IMR-90 (cell line): ENCODE results near the gene RBMS3. TPM values are rescaled to one million over a fixed set of nuclear protein-coding genes. Genes with fewer than 3 reads are reported as not detected.

ENCODE experiments used
- ATAC-seq: fragments of 200-7000 bp; cut with Tn5 transposase; 2 replicates; pipeline ENCODE4 v1.9.1; 2020; ENCODE audit warnings: low read depth, mild to moderate bottlenecking, moderate library complexity
- BruUV-seq: library from RNA; stranded (reverse); fragments of 400-500 nt; replicated peaks from 2 replicates; lab custom pipeline; 2021; lab: Mats Ljungman, UMichigan
- CTCF ChIA-PET: fragments of 300-600 bp; formaldehyde crosslinking; extraction: SDS; loops from one replicate; lab custom pipeline; 2021; ENCODE audit warnings: antibody characterized with exemption; lab: Yijun Ruan, JAX
- POLR2A ChIA-PET: fragments of 300-600 bp; sonication (Branson Sonifier 250); formaldehyde crosslinking; loops from one replicate; lab custom pipeline; 2022; ENCODE audit warnings: antibody characterized with exemption; ENCODE audit not compliant: unreplicated experiment; lab: Charles Lee
- DNase-seq: peaks from one replicate; pipeline ENCODE4 v3.0.0; 2013
- H2AFZ ChIP-seq: replicated peaks from 2 replicates; pipeline ENCODE3; 2013; ENCODE audit warnings: low read length, mild to moderate bottlenecking; ENCODE audit not compliant: poor library complexity
- H2AK5ac ChIP-seq: 2 replicates; pipeline ENCODE4 v1.6.1; 2013; ENCODE audit warnings: low read depth, low read length, inconsistent platforms
- H2AK9ac ChIP-seq: replicated peaks from 2 replicates; pipeline ENCODE3; 2013; ENCODE audit warnings: mild to moderate bottlenecking, low read depth, low read length, moderate library complexity; ENCODE audit not compliant: poor library complexity
- H2BK120ac ChIP-seq: 2 replicates; pipeline ENCODE4 v1.6.1; 2013; ENCODE audit warnings: low read depth, low read length, inconsistent platforms
- H2BK15ac ChIP-seq: 3 replicates; pipeline ENCODE4 v1.6.1; 2013; ENCODE audit warnings: low read depth, low read length, inconsistent platforms
- H2BK20ac ChIP-seq: 2 replicates; pipeline ENCODE4 v1.6.1; 2013; ENCODE audit warnings: low read depth, mild to moderate bottlenecking, inconsistent platforms, low read length, moderate library complexity
- H2BK5ac ChIP-seq: 2 replicates; pipeline ENCODE4 v1.6.1; 2013; ENCODE audit warnings: mild to moderate bottlenecking, low read depth, low read length, inconsistent platforms; ENCODE audit not compliant: poor library complexity, severe bottlenecking
- H3K14ac ChIP-seq: replicated peaks from 2 replicates; pipeline ENCODE4 v1.6.1; 2013; ENCODE audit warnings: low read depth, low read length, inconsistent platforms
- H3K18ac ChIP-seq: 2 replicates; pipeline ENCODE4 v1.6.1; 2013; ENCODE audit warnings: low read depth, low read length, control low read depth
- H3K23ac ChIP-seq: 2 replicates; pipeline ENCODE4 v1.6.1; 2013; ENCODE audit warnings: low read depth, low read length, inconsistent platforms
- H3K27ac ChIP-seq: 2 replicates; pipeline ENCODE4 v1.5.1; 2013; ENCODE audit warnings: mild to moderate bottlenecking, control low read depth, low read length; ENCODE audit not compliant: insufficient read depth
- H3K27me3 ChIP-seq: 2 replicates; pipeline ENCODE4 v1.6.1; 2013; ENCODE audit warnings: low read length; ENCODE audit not compliant: control insufficient read depth, insufficient read depth
- H3K36me3 ChIP-seq: 2 replicates; pipeline ENCODE4 v1.6.1; 2013; ENCODE audit warnings: low read length, mixed read lengths; ENCODE audit not compliant: control insufficient read depth, insufficient read depth
- H3K4ac ChIP-seq: 2 replicates; pipeline ENCODE4 v1.6.1; 2013; ENCODE audit warnings: low read depth, low read length, inconsistent platforms
- H3K4me1 ChIP-seq: 2 replicates; pipeline ENCODE4 v1.6.1; 2013; ENCODE audit warnings: low read length, mixed read lengths; ENCODE audit not compliant: control insufficient read depth, insufficient read depth
- H3K4me2 ChIP-seq: 2 replicates; pipeline ENCODE4 v1.6.1; 2013; ENCODE audit warnings: low read depth, mild to moderate bottlenecking, control low read depth, low read length, moderate library complexity
- H3K4me3 ChIP-seq: 2 replicates; pipeline ENCODE4 v1.5.1; 2013; ENCODE audit warnings: low read depth, mild to moderate bottlenecking, control low read depth, low read length, moderate library complexity; ENCODE audit not compliant: insufficient read depth
- H3K56ac ChIP-seq: 2 replicates; pipeline ENCODE4 v1.6.1; 2013; ENCODE audit warnings: low read length, inconsistent platforms; ENCODE audit not compliant: insufficient read depth; ENCODE audit errors: extremely low read depth
- H3K79me1 ChIP-seq, 2 experiments: 2 replicates each; pipeline ENCODE4 v1.6.1; 2013; ENCODE audit warnings: low read length in 2 of 2, inconsistent platforms in 1 of 2, low read depth in 1 of 2
- H3K9ac ChIP-seq: 2 replicates; pipeline ENCODE4 v1.6.1; 2013; ENCODE audit warnings: low read depth, low read length, control low read depth
- H3K9me1 ChIP-seq: 2 replicates; pipeline ENCODE4 v1.6.1; 2013; ENCODE audit warnings: low read length, inconsistent platforms; ENCODE audit not compliant: insufficient read depth
- H3K9me3 ChIP-seq: 2 replicates; pipeline ENCODE4 v1.6.1; 2013; ENCODE audit warnings: low read length; ENCODE audit not compliant: control insufficient read depth, insufficient read depth
- H4K20me1 ChIP-seq: 2 replicates; pipeline ENCODE4 v1.6.1; 2013; ENCODE audit warnings: low read length, inconsistent platforms; ENCODE audit not compliant: insufficient read depth
- H4K5ac ChIP-seq: 2 replicates; pipeline ENCODE4 v1.6.1; 2013; ENCODE audit warnings: mild to moderate bottlenecking, low read depth, low read length, control low read depth
- H4K8ac ChIP-seq, 2 experiments: 2 replicates each; pipeline ENCODE4 v1.6.1; 2013; ENCODE audit warnings: low read depth in 2 of 2, low read length in 2 of 2, control low read depth in 1 of 2, inconsistent platforms in 1 of 2
- H4K91ac ChIP-seq: 2 replicates; pipeline ENCODE4 v1.6.1; 2013; ENCODE audit warnings: low read depth, low read length, inconsistent platforms; ENCODE audit not compliant: insufficient read depth
- CEBPB ChIP-seq: IDR thresholded peaks from 2 replicates; pipeline ENCODE4 v1.6.1; 2012; ENCODE audit warnings: low read depth, low read length, improper control_type of control experiment
- MAFK ChIP-seq: IDR thresholded peaks from 2 replicates; pipeline ENCODE4 v1.6.1; 2012; ENCODE audit warnings: low read depth, low read length, improper control_type of control experiment
- MAZ ChIP-seq: IDR thresholded peaks from 2 replicates; pipeline ENCODE4 v1.6.1; 2012; ENCODE audit warnings: low read depth, mild to moderate bottlenecking, low read length, improper control_type of control experiment, moderate library complexity, borderline replicate concordance
- SMC3 ChIP-seq: fragments of 150-350 bp; IDR thresholded peaks from 2 replicates; pipeline ENCODE4 v1.6.1; 2016; ENCODE audit warnings: low read depth, mild to moderate bottlenecking, antibody characterized with exemption, low read length, moderate library complexity
- WGBS, 2 experiments: methylation state at CpG; one replicate each; pipeline versions ENCODE4 v1.1.5 to v1.1.7; 2013; ENCODE audit warnings: missing lambda C conversion rate in 2 of 2; ENCODE audit not compliant: insufficient read length in 1 of 2; ENCODE audit errors: extremely low coverage in 2 of 2; 5-methylcytosine and 5-hydroxymethylcytosine counted together
- dilution Hi-C: fragments of 300-500 bp; cut with HindIII; formaldehyde crosslinking; loops from one replicate; pipeline ENCODE4 v1.14.3; 2018; ENCODE audit warnings: low sequenced_read_pairs; ENCODE audit not compliant: unreplicated experiment
- in situ Hi-C: fragments of 300-500 bp; cut with MboI; formaldehyde crosslinking; loops from 3 replicates; pipeline ENCODE4 v1.14.3; 2019; ENCODE audit warnings: low sequenced_read_pairs, inconsistent platforms, mixed read lengths
- intact Hi-C: fragments of 100-400 bp; cut with micrococcal nuclease; formaldehyde crosslinking; loops from 2 replicates; pipeline ENCODE4 v1.10.0; 2022
- polyA plus RNA-seq, 3 experiments: library from polyadenylated mRNA; depleted of rRNA; stranded (reverse); fragments of >200 nt; gene quantifications; 2 replicates each; pipeline ENCODE4 v1.2.3, GENCODE V29; 2012; ENCODE audit warnings: low replicate concordance in 1 of 3
- total RNA-seq: library from RNA; depleted of rRNA; stranded (reverse); fragments of >200 nt; gene quantifications from 2 replicates; pipeline ENCODE4 v1.2.3, GENCODE V29; 2012
- TF ChIP-seq, protein P1 (sequence below): fragments of 150-350 bp; IDR thresholded peaks from 2 replicates; pipeline ENCODE4 v1.6.1; 2017; ENCODE audit warnings: mild to moderate bottlenecking, antibody characterized with exemption, low read length, low read depth

Gene RBMS3
- total and polyA plus RNA-seq, 2 of the 4 experiments (the other 2 are of a cell fraction) = 15.2 to 127 TPM

DNA sequence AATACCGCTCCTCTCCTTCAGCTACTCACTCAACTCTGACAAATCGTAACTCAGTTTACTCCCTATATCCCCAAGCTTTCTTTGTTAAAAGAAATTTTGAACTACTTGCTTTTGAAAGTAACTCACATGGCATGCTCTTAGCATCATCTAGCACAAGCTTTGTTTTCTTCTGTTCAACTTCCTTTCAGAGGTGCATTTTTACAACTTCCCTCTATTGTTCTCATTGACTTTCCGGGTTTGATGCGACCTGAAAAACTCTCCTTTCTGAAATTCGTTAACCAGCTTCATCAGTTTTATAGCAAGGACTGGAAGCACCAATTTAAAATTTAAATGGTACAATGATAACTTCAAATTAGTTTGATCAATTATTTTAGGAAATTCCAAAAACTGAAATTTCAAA is 696.0 kb downstream of the RBMS3 start:
- Histone ChIP-seq H2AFZ (no peak overlapping the region), H4K91ac (no peak overlapping the region), H3K9me1 (no peaks in the 10 kb centered on the region), H3K56ac (no peak overlapping the region), H3K4me1 (peaks cover 3% of the 10 kb centered on the region; the same call in 1 of the 2 replicates), H3K4me3 (no peak overlapping the region), H2AK9ac (no peak overlapping the region), H3K23ac (no peak overlapping the region), H3K14ac (no peak overlapping the region), H3K4ac (no peak overlapping the region), H2BK120ac (no peak overlapping the region), H3K9me3 (no peaks in the 10 kb centered on the region), H4K8ac (no peak overlapping the region), H2BK5ac (no peak overlapping the region), H3K27ac (no peak overlapping the region), H2BK20ac (no peak overlapping the region), H2AK5ac (no peak overlapping the region), H4K5ac (no peak overlapping the region), H3K79me1 (no peaks in the 10 kb centered on the region; a peak in 1 of 4 replicates), H3K36me3 (no peaks in the 10 kb centered on the region), H3K27me3 (no peaks in the 10 kb centered on the region), H2BK15ac (no peak overlapping the region), H3K18ac (no peak overlapping the region), H3K4me2 (no peak overlapping the region), H4K20me1 (no peaks in the 10 kb centered on the region), H3K9ac (no peak overlapping the region)
- dilution Hi-C loops (no loop called here), in situ Hi-C loops (no loop called here), intact Hi-C loops (no loop called here)
- no peak for ATAC-seq
- WGBS, 2 experiments = no CpG with 5 or more reads among the region's 5 CpGs
- CTCF ChIA-PET = interaction anchor here (0.6 kb wide), 1 partner anchor 830 kb away, joined by 4 read pairs; no protein-coding TSS in a partner anchor
- POLR2A ChIA-PET = no interaction called here
- TF ChIP-seq, protein P1, sequence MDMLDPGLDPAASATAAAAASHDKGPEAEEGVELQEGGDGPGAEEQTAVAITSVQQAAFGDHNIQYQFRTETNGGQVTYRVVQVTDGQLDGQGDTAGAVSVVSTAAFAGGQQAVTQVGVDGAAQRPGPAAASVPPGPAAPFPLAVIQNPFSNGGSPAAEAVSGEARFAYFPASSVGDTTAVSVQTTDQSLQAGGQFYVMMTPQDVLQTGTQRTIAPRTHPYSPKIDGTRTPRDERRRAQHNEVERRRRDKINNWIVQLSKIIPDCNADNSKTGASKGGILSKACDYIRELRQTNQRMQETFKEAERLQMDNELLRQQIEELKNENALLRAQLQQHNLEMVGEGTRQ = no peak
- TF ChIP-seq MAZ (no peak), MAFK (no peak), SMC3 (no peak), CEBPB (no peak)
- BruUV-seq = no TSS peak
- no peak for DNase-seq
